H1 (cell line): ENCODE data around the gene PIGV. TPM values are rescaled to one million over a fixed set of nuclear protein-coding genes. Genes with fewer than 3 reads are reported as not detected.
A peak's percentile ranks its signal among the peaks of the same experiment; 100 is the strongest.
"Not testable (repeated sequence)": the region's sequence is repeated elsewhere in the genome, so short reads cannot be mapped to it uniquely, and the experiment has no call there.

ENCODE experiments used
- CTCF ChIA-PET: fragments of 300-600 bp; sonication (Branson Sonifier 250); formaldehyde crosslinking; loops from one replicate; lab custom pipeline; 2021; ENCODE audit not compliant: partially characterized antibody; lab: Charles Lee
- POLR2A ChIA-PET: fragments of 300-600 bp; sonication (Branson Sonifier 250); formaldehyde crosslinking; loops from one replicate; lab custom pipeline; 2021; ENCODE audit warnings: inconsistent platforms; ENCODE audit not compliant: partially characterized antibody; lab: Charles Lee
- DNase-seq, 2 experiments: peaks; one replicate each; pipeline versions ENCODE4 v3.0.0 to v3.0.0-alpha.2; 2010 to 2022; ENCODE audit warnings: low spot score in 2 of 2, low read depth in 1 of 2, mixed read lengths in 1 of 2
- FAIRE-seq: peaks from 2 replicates; lab custom pipeline; 2011; peaks lifted over from hg19 to GRCh38; lab: Jason Lieb, UNC
- H2AFZ ChIP-seq: 2 replicates; pipeline ENCODE4 v1.8.1; 2012; ENCODE audit warnings: low read length, inconsistent platforms
- H2AK5ac ChIP-seq: 2 replicates; pipeline ENCODE4 v1.6.1; 2013; ENCODE audit warnings: low read depth, low read length
- H2BK120ac ChIP-seq: replicated peaks from 2 replicates; pipeline ENCODE3; 2013; ENCODE audit warnings: low read depth, low read length, inconsistent platforms
- H2BK12ac ChIP-seq: 2 replicates; pipeline ENCODE4 v1.6.1; 2013; ENCODE audit warnings: low read depth, low read length
- H2BK15ac ChIP-seq: 2 replicates; pipeline ENCODE4 v1.6.1; 2013; ENCODE audit warnings: low read length
- H2BK20ac ChIP-seq: 2 replicates; pipeline ENCODE4 v1.6.1; 2013; ENCODE audit warnings: low read length
- H2BK5ac ChIP-seq: 2 replicates; pipeline ENCODE4 v1.6.1; 2013; ENCODE audit warnings: low read depth, low read length
- H3K14ac ChIP-seq: 2 replicates; pipeline ENCODE4 v1.6.1; 2013; ENCODE audit warnings: inconsistent platforms; ENCODE audit not compliant: insufficient read length
- H3K18ac ChIP-seq: 2 replicates; pipeline ENCODE4 v1.6.1; 2013; ENCODE audit warnings: low read length; ENCODE audit errors: extremely low read depth
- H3K23ac ChIP-seq: 2 replicates; pipeline ENCODE4 v1.6.1; 2013; ENCODE audit warnings: inconsistent platforms; ENCODE audit not compliant: insufficient read length
- H3K23me2 ChIP-seq: 2 replicates; pipeline ENCODE4 v1.6.1; 2013; ENCODE audit warnings: low read depth, low read length
- H3K27ac ChIP-seq: 2 replicates; pipeline ENCODE4 v1.6.1; 2011; ENCODE audit warnings: low read depth, low read length, inconsistent platforms
- H3K27me3 ChIP-seq, 4 experiments: replicated peaks in 1 of 4; 1 replicate in 1 of 4; 2 replicates in 3 of 4; pipeline versions ENCODE4 v1.6.1 to v1.8.1; 2011 to 2013; ENCODE audit warnings: low read length in 3 of 4, mild to moderate bottlenecking in 3 of 4, inconsistent platforms in 2 of 4, mixed read lengths in 2 of 4, moderate library complexity in 1 of 4; ENCODE audit not compliant: control insufficient read depth in 3 of 4, insufficient read depth in 3 of 4; ENCODE audit errors: extremely low read depth in 1 of 4
- H3K36me3 ChIP-seq, 4 experiments: 2 replicates each; pipeline versions ENCODE4 v1.6.1 to v1.8.1; 2011 to 2013; ENCODE audit warnings: mild to moderate bottlenecking in 4 of 4, low read length in 3 of 4, moderate library complexity in 2 of 4, control low read depth in 1 of 4, inconsistent platforms in 1 of 4; ENCODE audit not compliant: insufficient read depth in 4 of 4, control insufficient read depth in 2 of 4
- H3K4ac ChIP-seq: replicated peaks from 2 replicates; pipeline ENCODE3; 2013; ENCODE audit warnings: low read length, low read depth, mixed read lengths, inconsistent platforms; ENCODE audit not compliant: insufficient read length
- H3K4me1 ChIP-seq, 4 experiments: replicated peaks in 1 of 4; 1 replicate in 1 of 4; 2 replicates in 3 of 4; pipeline versions ENCODE4 v1.6.1 to v1.8.1; 2011 to 2013; ENCODE audit warnings: low read length in 3 of 4, inconsistent platforms in 2 of 4, mixed read lengths in 1 of 4; ENCODE audit not compliant: insufficient read depth in 4 of 4, control insufficient read depth in 3 of 4
- H3K4me2 ChIP-seq, 2 experiments: 2 replicates each; pipeline versions ENCODE4 v1.6.1 to v1.8.1; 2011 to 2013; ENCODE audit warnings: low read depth in 2 of 2, low read length in 2 of 2, control low read depth in 1 of 2, inconsistent platforms in 1 of 2, mild to moderate bottlenecking in 1 of 2; ENCODE audit not compliant: insufficient read depth in 1 of 2
- H3K4me3 ChIP-seq, 4 experiments: fragments of 200-600, 300-600 bp in 1 of 4; sonication (generic), shearing (Covaris generic), sonication (Bioruptor Twin) in 1 of 4; 2 replicates each; pipeline versions ENCODE4 v1.5.1 to v1.8.1; 2011 to 2016; ENCODE audit warnings: low read length in 4 of 4, low read depth in 3 of 4, control low read depth in 2 of 4, inconsistent platforms in 2 of 4, mild to moderate bottlenecking in 2 of 4, mixed read lengths in 1 of 4, moderate library complexity in 1 of 4; ENCODE audit not compliant: insufficient read depth in 2 of 4; ENCODE audit errors: extremely low read depth in 1 of 4
- H3K56ac ChIP-seq: replicated peaks from 2 replicates; pipeline ENCODE3; 2013; ENCODE audit warnings: low read depth, mild to moderate bottlenecking, mixed read lengths, low read length, inconsistent platforms; ENCODE audit not compliant: insufficient read length
- H3K79me1 ChIP-seq: 2 replicates; pipeline ENCODE4 v1.6.1; 2013; ENCODE audit warnings: low read depth, low read length, control low read depth
- H3K79me2 ChIP-seq, 2 experiments: 2 replicates each; pipeline versions ENCODE4 v1.6.1 to v1.8.1; 2012 to 2013; ENCODE audit warnings: low read length in 2 of 2, mild to moderate bottlenecking in 2 of 2, inconsistent platforms in 1 of 2; ENCODE audit not compliant: insufficient read depth in 2 of 2, control insufficient read depth in 1 of 2
- H3K9ac ChIP-seq, 4 experiments: replicated peaks in 1 of 4; 1 replicate in 1 of 4; 2 replicates in 3 of 4; pipeline versions ENCODE4 v1.6.1 to v1.8.1; 2011 to 2013; ENCODE audit warnings: low read depth in 3 of 4, low read length in 3 of 4, control low read depth in 2 of 4, mild to moderate bottlenecking in 2 of 4, moderate library complexity in 2 of 4, inconsistent platforms in 1 of 4; ENCODE audit errors: extremely low read depth in 1 of 4
- H3K9me3 ChIP-seq, 2 experiments: 2 replicates each; pipeline versions ENCODE4 v1.6.1 to v1.8.1; 2012 to 2013; ENCODE audit warnings: mild to moderate bottlenecking in 2 of 2, moderate library complexity in 2 of 2, control low read depth in 1 of 2, inconsistent platforms in 1 of 2, low read depth in 1 of 2, low read length in 1 of 2, mixed read lengths in 1 of 2; ENCODE audit not compliant: insufficient read depth in 2 of 2
- H4K20me1 ChIP-seq, 2 experiments: replicated peaks in 1 of 2; 2 replicates each; pipeline versions ENCODE3 to v1.8.1; 2011 to 2013; ENCODE audit warnings: inconsistent platforms in 2 of 2, low read length in 2 of 2, mild to moderate bottlenecking in 1 of 2; ENCODE audit not compliant: insufficient read depth in 2 of 2, control insufficient read depth in 1 of 2
- H4K5ac ChIP-seq: 2 replicates; pipeline ENCODE4 v1.6.1; 2013; ENCODE audit warnings: low read length, low read depth, mixed read lengths, inconsistent platforms; ENCODE audit not compliant: insufficient read length
- H4K8ac ChIP-seq: 2 replicates; pipeline ENCODE4 v1.8.0; 2013; ENCODE audit warnings: mild to moderate bottlenecking, moderate library complexity, low read length, inconsistent platforms; ENCODE audit not compliant: insufficient read depth; ENCODE audit errors: extremely low read depth
- H4K91ac ChIP-seq: replicated peaks from 2 replicates; pipeline ENCODE3; 2013; ENCODE audit warnings: low read length, mixed read lengths, inconsistent platforms; ENCODE audit not compliant: insufficient read length
- RAD21 ChIP-seq, 2 experiments: IDR thresholded peaks in 1 of 2; conservative IDR thresholded peaks in 1 of 2; 2 replicates each; pipeline ENCODE4 v1.6.1; 2011; ENCODE audit warnings: low read depth in 2 of 2, low read length in 2 of 2, improper control_type of control experiment in 1 of 2, inconsistent platforms in 1 of 2, mild to moderate bottlenecking in 1 of 2, moderate library complexity in 1 of 2
- SP1 ChIP-seq: IDR thresholded peaks from 2 replicates; pipeline ENCODE4 v1.6.1; 2011; ENCODE audit warnings: low read depth, low read length
- TEAD4 ChIP-seq: IDR thresholded peaks from 2 replicates; pipeline ENCODE4 v1.6.1; 2012; ENCODE audit warnings: low read depth, low read length, inconsistent platforms, mixed read lengths
- WGBS, 2 experiments: shearing (Covaris generic) in 1 of 2; methylation state at CpG; one replicate each; pipeline versions ENCODE4 v1.1.6 to v1.1.7; 2013 to 2015; ENCODE audit warnings: low lambda C conversion rate in 2 of 2, mixed read lengths in 2 of 2, inconsistent platforms in 1 of 2, low coverage in 1 of 2, missing lambda C conversion rate in 1 of 2; ENCODE audit not compliant: insufficient replicate concordance in 2 of 2, insufficient coverage in 1 of 2, insufficient read length in 1 of 2; ENCODE audit errors: extremely low coverage in 1 of 2, missing lambda C conversion rate in 1 of 2; 5-methylcytosine and 5-hydroxymethylcytosine counted together
- polyA plus RNA-seq, 7 experiments: library from polyadenylated mRNA; depleted of rRNA in 3 of 7; stranded (reverse) in 5 of 7; unstranded in 2 of 7; fragments of >200 nt in 5 of 7; fragments of 200-250 nt in 2 of 7; gene quantifications; 1 replicate in 5 of 7; 2 replicates in 1 of 7; 4 replicates in 1 of 7; pipeline versions ENCODE4 v1.2.1 to v1.2.3, GENCODE V29; 2011 to 2013; ENCODE audit warnings: missing spikeins in 2 of 7, mixed read lengths in 2 of 7
- total RNA-seq: library from RNA; stranded (reverse); fragmentation: NEBNext Ultra II Directional; extraction: Animal tissue kit (Norgen Biotek cat#: 25700); gene quantifications from 2 replicates; pipeline ENCODE4 v1.2.1, GENCODE V29; 2021
- TF ChIP-seq, protein P1 (sequence below), 3 experiments: IDR thresholded peaks; 1 replicate in 2 of 3; 2 replicates in 1 of 3; pipeline versions ENCODE4 v1.5.1 to v1.6.1; 2011; ENCODE audit warnings: low read length in 3 of 3, mild to moderate bottlenecking in 3 of 3, inconsistent platforms in 2 of 3, low read depth in 1 of 3, moderate library complexity in 1 of 3; ENCODE audit not compliant: insufficient read depth in 1 of 3; ENCODE audit errors: control extremely low read depth in 1 of 3

The PIGV gene
- total and polyA plus RNA-seq, 2 of the 8 experiments (the other 6 are each of a cell fraction or from before 2014, with no cell fraction given), result 8.5 to 20.9 TPM

- not testable (repeated sequence) for H2BK15ac ChIP-seq, H3K23ac ChIP-seq, H3K4ac ChIP-seq, H3K9me3 ChIP-seq, H3K27ac ChIP-seq, H3K56ac ChIP-seq, H2BK5ac ChIP-seq, H3K79me2 ChIP-seq, H2AK5ac ChIP-seq, H4K5ac ChIP-seq, H3K18ac ChIP-seq, H4K91ac ChIP-seq, H3K14ac ChIP-seq, H3K4me2 ChIP-seq, H3K27me3 ChIP-seq, H4K8ac ChIP-seq, H3K4me1 ChIP-seq, H3K4me3 ChIP-seq, H3K9ac ChIP-seq, H2BK120ac ChIP-seq, H4K20me1 ChIP-seq, H2BK12ac ChIP-seq, H3K23me2 ChIP-seq, H2BK20ac ChIP-seq, H2AFZ ChIP-seq, H3K36me3 ChIP-seq, H3K79me1 ChIP-seq, FAIRE-seq
- WGBS, 2 experiments, result 63% methylated on average over 7 of the region's 11 CpGs; no CpG with 5 or more reads in 1 of the 2 experiments
- DNase-seq, result peak in 1 of 2 experiments; percentile 83
- ChIA-PET CTCF (interaction anchor here (0.6 to 4.2 kb wide), 32 partner anchors 8 to 1807 kb away, joined by 3 to 37 read pairs (median 6); partner anchors contain the start of genes GPN2, PIGV and ZDHHC18), POLR2A (interaction anchor here (0.7 kb wide), 1 partner anchor 259 kb away, joined by 3 read pairs; no protein-coding TSS in a partner anchor)
- peak; percentile 42 for TF ChIP-seq TEAD4
- TF ChIP-seq, protein P1, sequence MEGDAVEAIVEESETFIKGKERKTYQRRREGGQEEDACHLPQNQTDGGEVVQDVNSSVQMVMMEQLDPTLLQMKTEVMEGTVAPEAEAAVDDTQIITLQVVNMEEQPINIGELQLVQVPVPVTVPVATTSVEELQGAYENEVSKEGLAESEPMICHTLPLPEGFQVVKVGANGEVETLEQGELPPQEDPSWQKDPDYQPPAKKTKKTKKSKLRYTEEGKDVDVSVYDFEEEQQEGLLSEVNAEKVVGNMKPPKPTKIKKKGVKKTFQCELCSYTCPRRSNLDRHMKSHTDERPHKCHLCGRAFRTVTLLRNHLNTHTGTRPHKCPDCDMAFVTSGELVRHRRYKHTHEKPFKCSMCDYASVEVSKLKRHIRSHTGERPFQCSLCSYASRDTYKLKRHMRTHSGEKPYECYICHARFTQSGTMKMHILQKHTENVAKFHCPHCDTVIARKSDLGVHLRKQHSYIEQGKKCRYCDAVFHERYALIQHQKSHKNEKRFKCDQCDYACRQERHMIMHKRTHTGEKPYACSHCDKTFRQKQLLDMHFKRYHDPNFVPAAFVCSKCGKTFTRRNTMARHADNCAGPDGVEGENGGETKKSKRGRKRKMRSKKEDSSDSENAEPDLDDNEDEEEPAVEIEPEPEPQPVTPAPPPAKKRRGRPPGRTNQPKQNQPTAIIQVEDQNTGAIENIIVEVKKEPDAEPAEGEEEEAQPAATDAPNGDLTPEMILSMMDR (IDR thresholded peaks at IDR 0.05; ENCODE audit: control extremely low read depth in 1 of 3, insufficient read depth in 1 of 3, low read depth in 1 of 3, low read length in 3 of 3), result peak; percentile 37 to 80 (median 76)
- 0 out of 2 replicates have a peak, but pooled peaks have one; percentile 25 for TF ChIP-seq SP1
- TF ChIP-seq RAD21 (IDR thresholded peaks at IDR 0.05 in 1 of 2, conservative IDR thresholded peaks at IDR 0.05 in 1 of 2; ENCODE audit: low read depth in 2 of 2, low read length in 2 of 2), result peak; percentile 51 to 65
These were observed 22.4 kb downstream of the PIGV start for GRCh38 chr1:26810105-26810504.
